A673 (cell line): Measurements from ENCODE around the gene TMEFF1.

ENCODE experiments used
- CTCF ChIP-seq: fragments of 300-800, 200-600 bp; sonication (generic); conservative IDR thresholded peaks from 2 replicates; pipeline ENCODE4 v1.5.1; 2017; ENCODE audit warnings: low read depth, mild to moderate bottlenecking, antibody characterized with exemption, low read length, moderate library complexity, mixed read lengths
- EZH2 ChIP-seq: fragments of 200-600 bp; sonication (generic); IDR thresholded peaks from 2 replicates; pipeline ENCODE4 v1.6.1; 2017; ENCODE audit warnings: borderline replicate concordance, low read depth, mild to moderate bottlenecking, mixed read lengths, antibody characterized with exemption, low read length; ENCODE audit not compliant: poor library complexity, severe bottlenecking

DNA sequence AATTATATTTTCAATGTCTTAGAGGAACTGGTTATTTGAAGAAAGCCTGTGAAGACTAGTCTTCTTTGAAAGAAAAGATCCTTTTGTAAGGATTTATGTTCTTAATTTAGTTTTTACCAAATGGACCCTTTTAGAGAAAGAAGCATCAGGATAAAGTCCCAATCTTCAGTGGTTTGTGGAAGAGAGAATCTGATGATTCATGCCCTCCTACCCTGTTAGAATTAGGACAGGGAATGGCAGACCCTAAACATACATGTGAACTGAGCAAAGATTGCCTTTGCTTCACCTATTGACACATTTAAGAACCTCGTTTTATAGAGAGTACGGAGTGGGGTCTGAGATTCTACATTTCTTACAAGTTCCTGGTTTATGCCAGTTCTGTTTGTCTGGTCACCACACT is 20.1 kb upstream of the TMEFF1 start:
- TF ChIP-seq CTCF (no peak), EZH2 (no peak)
